Trophoblast cell (in vitro differentiated cells and primary cell): ENCODE data around the gene FXYD5.

Experiments
- DNase-seq, 2 donors: peaks; one replicate each; pipeline ENCODE4 v3.0.0-alpha.2; 2016
- H2AFZ ChIP-seq: 2 replicates; pipeline ENCODE4 v1.6.1; 2013; ENCODE audit warnings: low read length, moderate library complexity, mild to moderate bottlenecking; ENCODE audit not compliant: insufficient read depth, poor library complexity
- H2AK5ac ChIP-seq: 2 replicates; pipeline ENCODE4 v1.6.1; 2013; ENCODE audit warnings: mild to moderate bottlenecking, low read length
- H2BK120ac ChIP-seq: 2 replicates; pipeline ENCODE4 v1.6.1; 2013; ENCODE audit warnings: low read length, mild to moderate bottlenecking, moderate library complexity; ENCODE audit not compliant: insufficient read depth, poor library complexity
- H2BK12ac ChIP-seq: 2 replicates; pipeline ENCODE4 v1.6.1; 2013; ENCODE audit warnings: mild to moderate bottlenecking, low read length, moderate library complexity
- H2BK5ac ChIP-seq: 2 replicates; pipeline ENCODE4 v1.6.1; 2013; ENCODE audit warnings: low read length, low read depth, moderate library complexity, mild to moderate bottlenecking; ENCODE audit not compliant: poor library complexity
- H3K14ac ChIP-seq: 2 replicates; pipeline ENCODE4 v1.6.1; 2013; ENCODE audit warnings: mild to moderate bottlenecking, low read length
- H3K18ac ChIP-seq: 2 replicates; pipeline ENCODE4 v1.6.1; 2013; ENCODE audit warnings: mild to moderate bottlenecking, low read length
- H3K23ac ChIP-seq: 2 replicates; pipeline ENCODE4 v1.6.1; 2013; ENCODE audit warnings: low read length
- H3K27ac ChIP-seq: 2 replicates; pipeline ENCODE4 v1.5.1; 2013; ENCODE audit warnings: low read depth, mild to moderate bottlenecking, inconsistent platforms, low read length, moderate library complexity
- H3K27me3 ChIP-seq: 2 replicates; pipeline ENCODE4 v1.6.1; 2013; ENCODE audit warnings: inconsistent platforms, mild to moderate bottlenecking, low read length, moderate library complexity; ENCODE audit not compliant: insufficient read depth
- H3K36me3 ChIP-seq, 2 experiments: 1 replicate in 1 of 2; 2 replicates in 1 of 2; pipeline ENCODE4 v1.6.1; 2013; ENCODE audit warnings: low read length in 2 of 2, mild to moderate bottlenecking in 2 of 2, moderate library complexity in 1 of 2; ENCODE audit not compliant: insufficient read depth in 2 of 2, control insufficient read depth in 1 of 2
- H3K4ac ChIP-seq: 2 replicates; pipeline ENCODE4 v1.6.1; 2013; ENCODE audit warnings: low read depth, mild to moderate bottlenecking, low read length, moderate library complexity
- H3K4me1 ChIP-seq, 2 experiments: 1 replicate in 1 of 2; 2 replicates in 1 of 2; pipeline ENCODE4 v1.6.1; 2013; ENCODE audit warnings: low read length in 2 of 2, mild to moderate bottlenecking in 2 of 2, moderate library complexity in 1 of 2; ENCODE audit not compliant: insufficient read depth in 2 of 2, control insufficient read depth in 1 of 2
- H3K4me2 ChIP-seq: 2 replicates; pipeline ENCODE4 v1.6.1; 2013; ENCODE audit warnings: inconsistent platforms, mild to moderate bottlenecking, low read length, moderate library complexity
- H3K4me3 ChIP-seq: 2 replicates; pipeline ENCODE4 v1.5.1; 2013; ENCODE audit warnings: mild to moderate bottlenecking, low read depth, low read length, inconsistent platforms
- H3K79me1 ChIP-seq: one replicate; pipeline ENCODE4 v1.6.1; 2013; ENCODE audit warnings: low read length
- H3K79me2 ChIP-seq: 2 replicates; pipeline ENCODE4 v1.6.1; 2013; ENCODE audit warnings: low read length, mild to moderate bottlenecking; ENCODE audit not compliant: control insufficient read depth, insufficient read depth, poor library complexity
- H3K9ac ChIP-seq: 2 replicates; pipeline ENCODE4 v1.6.1; 2013; ENCODE audit warnings: mild to moderate bottlenecking, low read length
- H3K9me3 ChIP-seq: 2 replicates; pipeline ENCODE4 v1.6.1; 2013; ENCODE audit warnings: low read depth, mild to moderate bottlenecking, control low read depth, inconsistent platforms, low read length; ENCODE audit not compliant: insufficient read depth
- H4K12ac ChIP-seq: 2 replicates; pipeline ENCODE4 v1.6.1; 2013; ENCODE audit warnings: low read depth, mild to moderate bottlenecking, low read length, moderate library complexity
- H4K8ac ChIP-seq: 2 replicates; pipeline ENCODE4 v1.6.1; 2013; ENCODE audit warnings: low read depth, mild to moderate bottlenecking, low read length, moderate library complexity
- H4K91ac ChIP-seq: one replicate; pipeline ENCODE4 v1.6.1; 2013; ENCODE audit warnings: low read depth, mild to moderate bottlenecking, low read length, moderate library complexity
- WGBS: extraction: QIAGEN DNeasy Blood & Tissue Kit; methylation state at CpG from one replicate; pipeline ENCODE4 v1.1.7; 2013; ENCODE audit warnings: missing lambda C conversion rate; ENCODE audit not compliant: insufficient read length, insufficient coverage; ENCODE audit errors: extremely low coverage; 5-methylcytosine and 5-hydroxymethylcytosine counted together

FXYD5 gene

GRCh38 chr19:35207391-35207871 lies 52.9 kb downstream of the FXYD5 start:
- H2BK120ac ChIP-seq: no peak overlapping the region
- H3K18ac ChIP-seq: no peak overlapping the region
- no peak overlapping the region for H4K8ac ChIP-seq
- H3K14ac ChIP-seq: no peak overlapping the region
- no peak overlapping the region for H2AFZ ChIP-seq
- H4K91ac ChIP-seq: no peak overlapping the region
- H3K23ac ChIP-seq: no peak overlapping the region
- no peak overlapping the region for H4K12ac ChIP-seq
- DNase-seq: peak in 1 of 2 donors; percentile 12
- WGBS: no CpG with 5 or more reads among the region's 8 CpGs
- H3K4me1 ChIP-seq: no peaks in the 10 kb centered on the region
- no peak overlapping the region for H3K27ac ChIP-seq
- no peak overlapping the region for H2BK5ac ChIP-seq
- H3K9ac ChIP-seq: no peak overlapping the region
- no peak overlapping the region for H3K4me3 ChIP-seq
- no peaks in the 10 kb centered on the region for H3K79me2 ChIP-seq
- no peaks in the 10 kb centered on the region for H3K79me1 ChIP-seq
- H3K4ac ChIP-seq: no peak overlapping the region
- H2AK5ac ChIP-seq: no peak overlapping the region
- H3K36me3 ChIP-seq: no peaks in the 10 kb centered on the region
- H3K27me3 ChIP-seq: no peaks in the 10 kb centered on the region
- H3K4me2 ChIP-seq: no peak overlapping the region
- no peaks in the 10 kb centered on the region for H3K9me3 ChIP-seq
- no peak overlapping the region for H2BK12ac ChIP-seq

- no CpG with 5 or more reads among the region's 8 CpGs for WGBS
- Histone ChIP-seq H3K4ac (no peak overlapping the region), H3K9ac (no peak overlapping the region), H3K14ac (no peak overlapping the region), H3K18ac (no peak overlapping the region), H2BK5ac (no peak overlapping the region), H3K9me3 (no peaks in the 10 kb centered on the region), H4K91ac (no peak overlapping the region), H3K27me3 (no peaks in the 10 kb centered on the region), H3K4me2 (no peak overlapping the region), H2BK120ac (no peak overlapping the region), H4K8ac (no peak overlapping the region), H2BK12ac (no peak overlapping the region), H3K79me2 (no peaks in the 10 kb centered on the region), H3K4me1 (no peaks in the 10 kb centered on the region), H3K27ac (no peak overlapping the region), H2AFZ (no peak overlapping the region), H2AK5ac (no peak overlapping the region), H3K36me3 (no peaks in the 10 kb centered on the region), H3K4me3 (no peak overlapping the region), H3K23ac (no peak overlapping the region), H4K12ac (no peak overlapping the region), H3K79me1 (no peaks in the 10 kb centered on the region)
- DNase-seq: no peak
Measured at GRCh38 chr19:35208121-35208520, 53.6 kb downstream of the FXYD5 start.

GRCh38 chr19:35209646-35210045 lies 55.1 kb downstream of the FXYD5 start:
- WGBS: no CpG with 5 or more reads among the region's 4 CpGs

GRCh38 chr19:35211545-35212230 lies 57.2 kb downstream of the FXYD5 start:
- no peak for DNase-seq

More at GRCh38 chr19:35209646-35210045, 55.1 kb downstream of the FXYD5 start:
- H3K79me1 ChIP-seq: no peaks in the 10 kb centered on the region
- H2BK120ac ChIP-seq: no peak overlapping the region
- no peak overlapping the region for H3K27ac ChIP-seq
- no peak overlapping the region for H2BK5ac ChIP-seq
- H2AFZ ChIP-seq: no peak overlapping the region
- no peak overlapping the region for H3K23ac ChIP-seq
- H3K4me3 ChIP-seq: no peak overlapping the region
- no peak overlapping the region for H3K4me2 ChIP-seq
- no peak for DNase-seq
- H3K36me3 ChIP-seq: no peaks in the 10 kb centered on the region
- H3K18ac ChIP-seq: no peak overlapping the region
- no peak overlapping the region for H4K91ac ChIP-seq
- no peak overlapping the region for H3K4ac ChIP-seq
- no peak overlapping the region for H4K8ac ChIP-seq
- no peak overlapping the region for H2BK12ac ChIP-seq
- H3K9me3 ChIP-seq: no peaks in the 10 kb centered on the region
- no peaks in the 10 kb centered on the region for H3K27me3 ChIP-seq
- no peak overlapping the region for H3K14ac ChIP-seq
- no peak overlapping the region for H3K9ac ChIP-seq
- H4K12ac ChIP-seq: no peak overlapping the region
- no peaks in the 10 kb centered on the region for H3K4me1 ChIP-seq
- H3K79me2 ChIP-seq: no peaks in the 10 kb centered on the region
- no peak overlapping the region for H2AK5ac ChIP-seq

More at GRCh38 chr19:35211545-35212230, 57.2 kb downstream of the FXYD5 start:
- Histone ChIP-seq H2AFZ (no peak overlapping the region), H3K9me3 (no peaks in the 10 kb centered on the region), H3K27ac (no peak overlapping the region), H3K4me3 (no peak overlapping the region), H3K4me2 (no peak overlapping the region), H2BK120ac (no peak overlapping the region), H2AK5ac (no peak overlapping the region), H4K12ac (no peak overlapping the region), H3K36me3 (no peaks in the 10 kb centered on the region), H2BK12ac (no peak overlapping the region), H3K14ac (no peak overlapping the region), H4K91ac (no peak overlapping the region), H3K4ac (no peak overlapping the region), H3K9ac (no peak overlapping the region), H4K8ac (no peak overlapping the region), H3K23ac (no peak overlapping the region), H3K79me1 (no peaks in the 10 kb centered on the region), H3K18ac (no peak overlapping the region), H2BK5ac (no peak overlapping the region), H3K27me3 (no peaks in the 10 kb centered on the region), H3K4me1 (no peaks in the 10 kb centered on the region), H3K79me2 (no peaks in the 10 kb centered on the region)
- no CpG with 5 or more reads among the region's 7 CpGs for WGBS
